Transverse colon (tissue), 3 donors: Measurements from ENCODE around the gene HSP90AA1.

Experiments
- POLR2A ChIP-seq: fragments of 450-650 bp; IDR thresholded peaks from one replicate; pipeline ENCODE4 v1.6.1; 2016; ENCODE audit warnings: antibody characterized with exemption, mild to moderate bottlenecking, moderate library complexity
- TF ChIP-seq, protein P1 (sequence below), 5 experiments: fragments of 200-600 bp in 3 of 5; fragments of 450-650 bp in 2 of 5; sonication (generic) in 3 of 5; IDR thresholded peaks; 1 replicate in 2 of 5; 2 replicates in 3 of 5; pipeline ENCODE4 v1.5.1; 2016 to 2017; ENCODE audit warnings: antibody characterized with exemption in 5 of 5, inconsistent platforms in 3 of 5, mild to moderate bottlenecking in 2 of 5, moderate library complexity in 1 of 5

DNA sequence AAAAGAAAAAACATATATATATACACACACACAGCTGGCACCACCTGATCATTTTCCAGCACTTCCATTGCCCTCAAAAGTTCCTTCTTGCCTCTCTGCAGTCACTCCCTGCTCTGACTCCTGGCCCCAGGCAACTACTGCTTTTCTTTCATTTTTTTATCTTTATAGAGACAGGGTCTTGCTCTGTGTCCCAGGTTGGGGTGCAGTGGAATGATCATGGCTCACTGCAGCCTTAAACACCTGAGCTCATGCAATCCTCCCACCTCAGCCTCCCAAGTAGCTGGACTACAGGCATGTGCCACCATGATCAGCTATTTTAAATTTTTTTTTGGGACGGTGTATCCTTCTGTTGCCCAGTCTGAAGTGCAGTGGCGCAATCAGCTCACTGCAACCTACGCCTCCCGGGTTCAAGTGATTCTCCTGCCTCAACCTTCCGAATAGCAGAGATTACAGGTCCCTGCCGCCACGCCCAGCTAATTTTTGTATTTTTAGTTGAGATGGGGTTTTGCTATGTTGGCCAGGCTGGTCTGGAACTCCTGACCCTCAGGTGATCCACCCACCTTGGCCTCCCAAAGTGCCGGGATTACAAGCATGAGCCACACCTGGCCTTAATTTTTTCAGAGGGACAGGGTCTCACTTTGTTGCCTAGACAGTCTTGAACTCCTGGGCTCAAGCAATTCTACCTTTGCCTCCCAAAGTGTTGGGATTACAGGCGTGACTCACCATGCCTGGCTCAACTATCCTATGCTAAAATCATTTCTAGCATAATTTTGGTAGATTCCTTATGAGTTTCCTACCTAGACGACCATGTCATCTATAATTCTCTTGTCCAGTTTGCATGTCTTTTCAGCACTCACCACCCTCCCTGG is 7.8 kb downstream of the HSP90AA1 start:
- TF ChIP-seq POLR2A, result no peak
- TF ChIP-seq, protein P1, sequence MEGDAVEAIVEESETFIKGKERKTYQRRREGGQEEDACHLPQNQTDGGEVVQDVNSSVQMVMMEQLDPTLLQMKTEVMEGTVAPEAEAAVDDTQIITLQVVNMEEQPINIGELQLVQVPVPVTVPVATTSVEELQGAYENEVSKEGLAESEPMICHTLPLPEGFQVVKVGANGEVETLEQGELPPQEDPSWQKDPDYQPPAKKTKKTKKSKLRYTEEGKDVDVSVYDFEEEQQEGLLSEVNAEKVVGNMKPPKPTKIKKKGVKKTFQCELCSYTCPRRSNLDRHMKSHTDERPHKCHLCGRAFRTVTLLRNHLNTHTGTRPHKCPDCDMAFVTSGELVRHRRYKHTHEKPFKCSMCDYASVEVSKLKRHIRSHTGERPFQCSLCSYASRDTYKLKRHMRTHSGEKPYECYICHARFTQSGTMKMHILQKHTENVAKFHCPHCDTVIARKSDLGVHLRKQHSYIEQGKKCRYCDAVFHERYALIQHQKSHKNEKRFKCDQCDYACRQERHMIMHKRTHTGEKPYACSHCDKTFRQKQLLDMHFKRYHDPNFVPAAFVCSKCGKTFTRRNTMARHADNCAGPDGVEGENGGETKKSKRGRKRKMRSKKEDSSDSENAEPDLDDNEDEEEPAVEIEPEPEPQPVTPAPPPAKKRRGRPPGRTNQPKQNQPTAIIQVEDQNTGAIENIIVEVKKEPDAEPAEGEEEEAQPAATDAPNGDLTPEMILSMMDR (IDR thresholded peaks at IDR 0.05), result no peak
